KMS-11 (cell line): ENCODE measurements around the gene DHPS.

Experiments
- H2AFZ ChIP-seq: fragments of 200-600 bp; sonication (generic); 2 replicates; pipeline ENCODE4 v1.6.1; 2016; ENCODE audit warnings: antibody characterized with exemption, mixed run types, low read depth
- H3K27ac ChIP-seq: fragments of 200-600 bp; sonication (generic); 2 replicates; pipeline ENCODE4 v1.6.1; 2016; ENCODE audit warnings: mild to moderate bottlenecking, mixed run types
- H3K27me3 ChIP-seq: fragments of 200-600 bp; sonication (generic); 2 replicates; pipeline ENCODE4 v1.6.1; 2017; ENCODE audit warnings: mild to moderate bottlenecking, low read depth, mixed run types, moderate library complexity; ENCODE audit not compliant: insufficient read depth
- H3K36me3 ChIP-seq: fragments of 200-600 bp; sonication (generic); 2 replicates; pipeline ENCODE4 v1.6.1; 2017; ENCODE audit warnings: mild to moderate bottlenecking, mixed run types; ENCODE audit not compliant: insufficient read depth
- H3K4me1 ChIP-seq: fragments of 200-600 bp; sonication (generic); 2 replicates; pipeline ENCODE4 v1.6.1; 2016; ENCODE audit warnings: mild to moderate bottlenecking, low read depth, mixed run types; ENCODE audit not compliant: poor library complexity, severe bottlenecking
- H3K4me2 ChIP-seq: fragments of 200-600 bp; sonication (generic); 2 replicates; pipeline ENCODE4 v1.7.0; 2016; ENCODE audit warnings: mild to moderate bottlenecking, mixed run types
- H3K4me3 ChIP-seq: fragments of 200-600 bp; sonication (generic); IDR thresholded peaks from 2 replicates; pipeline ENCODE4 v1.6.1; 2017; ENCODE audit warnings: low read depth, low read length, mixed read lengths; ENCODE audit not compliant: insufficient read depth
- H3K79me2 ChIP-seq: fragments of 200-600 bp; sonication (generic); 2 replicates; pipeline ENCODE4 v1.6.1; 2016; ENCODE audit warnings: low read depth, mixed run types; ENCODE audit not compliant: insufficient read depth
- H3K9ac ChIP-seq: fragments of 200-600 bp; sonication (generic); 2 replicates; pipeline ENCODE4 v1.6.1; 2016; ENCODE audit warnings: mild to moderate bottlenecking, mixed run types
- H4K20me1 ChIP-seq: fragments of 200-600 bp; sonication (generic); 2 replicates; pipeline ENCODE4 v1.6.1; 2016; ENCODE audit warnings: mild to moderate bottlenecking, mixed run types; ENCODE audit not compliant: insufficient read depth
- TF ChIP-seq, protein P1 (sequence below): fragments of 200-600 bp; sonication (generic); conservative IDR thresholded peaks from 2 replicates; pipeline ENCODE4 v1.6.1; 2017; ENCODE audit warnings: low read depth, mild to moderate bottlenecking, antibody characterized with exemption, low read length, moderate library complexity, mixed read lengths

Gene DHPS

DNA sequence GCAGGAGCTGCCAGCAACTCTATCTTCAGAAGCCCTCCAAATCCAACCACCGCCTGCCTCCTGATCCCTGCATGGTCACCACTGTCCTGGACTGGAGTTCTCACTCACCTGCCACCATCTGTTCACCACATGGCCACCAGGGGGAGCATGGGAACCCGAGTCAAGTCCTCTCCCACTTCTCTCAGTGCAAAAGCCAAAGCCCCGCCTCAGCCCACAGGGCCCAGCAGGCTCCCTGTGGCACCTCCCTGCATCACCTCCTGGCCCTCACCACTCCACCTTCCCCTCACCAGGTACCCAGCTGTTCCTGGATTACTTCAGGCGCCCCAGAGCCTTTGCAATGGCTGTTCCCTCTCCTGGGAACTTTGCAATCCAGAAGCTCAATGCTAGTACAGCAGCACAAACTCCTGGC lies 5.3 kb downstream of the DHPS start:
- H3K36me3 ChIP-seq, result no peaks in the 10 kb centered on the region
- H3K4me2 ChIP-seq, result no peak overlapping the region
- H3K79me2 ChIP-seq, result peaks cover 12% of the 10 kb centered on the region
- peaks cover 6% of the 10 kb centered on the region for H3K4me1 ChIP-seq
- H3K9ac ChIP-seq, result no peak overlapping the region
- TF ChIP-seq, protein P1, sequence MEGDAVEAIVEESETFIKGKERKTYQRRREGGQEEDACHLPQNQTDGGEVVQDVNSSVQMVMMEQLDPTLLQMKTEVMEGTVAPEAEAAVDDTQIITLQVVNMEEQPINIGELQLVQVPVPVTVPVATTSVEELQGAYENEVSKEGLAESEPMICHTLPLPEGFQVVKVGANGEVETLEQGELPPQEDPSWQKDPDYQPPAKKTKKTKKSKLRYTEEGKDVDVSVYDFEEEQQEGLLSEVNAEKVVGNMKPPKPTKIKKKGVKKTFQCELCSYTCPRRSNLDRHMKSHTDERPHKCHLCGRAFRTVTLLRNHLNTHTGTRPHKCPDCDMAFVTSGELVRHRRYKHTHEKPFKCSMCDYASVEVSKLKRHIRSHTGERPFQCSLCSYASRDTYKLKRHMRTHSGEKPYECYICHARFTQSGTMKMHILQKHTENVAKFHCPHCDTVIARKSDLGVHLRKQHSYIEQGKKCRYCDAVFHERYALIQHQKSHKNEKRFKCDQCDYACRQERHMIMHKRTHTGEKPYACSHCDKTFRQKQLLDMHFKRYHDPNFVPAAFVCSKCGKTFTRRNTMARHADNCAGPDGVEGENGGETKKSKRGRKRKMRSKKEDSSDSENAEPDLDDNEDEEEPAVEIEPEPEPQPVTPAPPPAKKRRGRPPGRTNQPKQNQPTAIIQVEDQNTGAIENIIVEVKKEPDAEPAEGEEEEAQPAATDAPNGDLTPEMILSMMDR, result peak; percentile 90
- no peak overlapping the region for H3K4me3 ChIP-seq
- no peaks in the 10 kb centered on the region for H3K27me3 ChIP-seq
- no peak overlapping the region for H2AFZ ChIP-seq
- H3K27ac ChIP-seq, result no peak overlapping the region
- no peaks in the 10 kb centered on the region for H4K20me1 ChIP-seq

GRCh38 chr19:12675940-12676339 lies 5.7 kb downstream of the DHPS start:
- Histone ChIP-seq H3K4me3 (no peak overlapping the region), H3K79me2 (peaks cover 12% of the 10 kb centered on the region), H3K4me1 (peaks cover 6% of the 10 kb centered on the region), H3K27ac (no peak overlapping the region), H2AFZ (no peak overlapping the region), H3K4me2 (no peak overlapping the region), H3K9ac (no peak overlapping the region), H4K20me1 (no peaks in the 10 kb centered on the region), H3K36me3 (no peaks in the 10 kb centered on the region), H3K27me3 (no peaks in the 10 kb centered on the region)
- TF ChIP-seq, protein P1, result no peak

- H3K27ac ChIP-seq, result no peak overlapping the region
- no peaks in the 10 kb centered on the region for H3K36me3 ChIP-seq
- no peak overlapping the region for H3K4me2 ChIP-seq
- H2AFZ ChIP-seq, result no peak overlapping the region
- no peaks in the 10 kb centered on the region for H3K27me3 ChIP-seq
- peaks cover 11% of the 10 kb centered on the region for H3K79me2 ChIP-seq
- H3K9ac ChIP-seq, result no peak overlapping the region
- H3K4me3 ChIP-seq, result no peak overlapping the region
- peaks cover 9% of the 10 kb centered on the region for H3K4me1 ChIP-seq
- no peaks in the 10 kb centered on the region for H4K20me1 ChIP-seq
- TF ChIP-seq, protein P1, result no peak
Observed at GRCh38 chr19:12675399-12675798, 6.3 kb downstream of the DHPS start.

- H2AFZ ChIP-seq, result no peak overlapping the region
- no peaks in the 10 kb centered on the region for H3K27me3 ChIP-seq
- no peak overlapping the region for H3K9ac ChIP-seq
- peaks cover 21% of the 10 kb centered on the region for H3K4me1 ChIP-seq
- H3K4me3 ChIP-seq, result no peak overlapping the region
- H3K4me2 ChIP-seq, result no peak overlapping the region
- H3K79me2 ChIP-seq, result 0 out of 2 replicates have a peak, but pooled peaks cover 6% of the 10 kb centered on the region
- H3K36me3 ChIP-seq, result no peaks in the 10 kb centered on the region
- TF ChIP-seq, protein P1, result no peak
- H3K27ac ChIP-seq, result no peak overlapping the region
- no peaks in the 10 kb centered on the region for H4K20me1 ChIP-seq
Observed at GRCh38 chr19:12672744-12673143, 8.9 kb downstream of the DHPS start.
